Ishikawa (cell line): ENCODE data around the gene ABHD16A.

Experiments used
- FOXM1 ChIP-seq: IDR thresholded peaks from 2 replicates; pipeline ENCODE4 v1.6.1; 2012; ENCODE audit warnings: low read depth, borderline replicate concordance
- NFIC ChIP-seq: IDR thresholded peaks from 2 replicates; pipeline ENCODE4 v1.6.1; 2012
- RAD21 ChIP-seq: IDR thresholded peaks from 2 replicates; pipeline ENCODE4 v1.6.1; 2012; ENCODE audit warnings: low read depth
- TCF12 ChIP-seq: IDR thresholded peaks from 2 replicates; pipeline ENCODE4 v1.6.1; 2012; ENCODE audit warnings: low read depth
- TEAD4 ChIP-seq: IDR thresholded peaks from 2 replicates; pipeline ENCODE4 v1.6.1; 2012
- YY1 ChIP-seq: IDR thresholded peaks from 2 replicates; pipeline ENCODE4 v1.6.1; 2012; ENCODE audit warnings: low read depth
- ZBTB7A ChIP-seq: IDR thresholded peaks from 2 replicates; pipeline ENCODE4 v1.6.1; 2012; ENCODE audit warnings: low read depth
- TF ChIP-seq, protein P1 (sequence below): IDR thresholded peaks from 2 replicates; pipeline ENCODE4 v1.6.1; 2012; ENCODE audit warnings: low read depth, mild to moderate bottlenecking
- TF ChIP-seq, protein P2 (sequence below): IDR thresholded peaks from 2 replicates; pipeline ENCODE4 v1.6.1; 2012

DNA sequence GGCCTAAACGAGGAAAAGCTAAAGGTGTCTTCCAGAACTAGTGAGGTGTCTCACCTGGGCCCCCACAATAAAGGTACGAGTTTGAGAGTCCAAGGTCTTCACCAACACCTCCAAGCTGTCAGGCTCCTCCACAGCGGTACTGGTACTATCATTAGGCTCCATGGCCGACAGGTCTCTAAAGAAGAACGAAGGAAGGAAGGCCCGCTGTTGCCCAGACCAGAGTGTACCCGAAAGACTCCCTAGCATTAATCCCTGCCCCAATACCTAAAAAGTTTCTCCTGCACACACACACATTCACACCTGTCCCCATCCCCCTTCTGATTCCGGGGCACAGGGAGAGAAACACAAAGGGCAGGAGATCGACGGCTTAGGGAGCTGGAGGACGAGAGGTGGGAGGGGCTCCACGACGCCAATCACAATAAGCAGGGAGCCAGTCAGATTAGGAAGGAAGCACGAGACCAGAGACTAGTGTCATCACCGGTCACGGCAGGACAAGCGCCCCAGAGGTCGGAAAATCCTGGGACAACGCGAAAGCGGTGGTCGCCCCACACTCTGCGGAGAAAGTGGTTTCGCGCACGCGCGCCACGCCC lies 51.4 kb downstream of the ABHD16A start:
- TF ChIP-seq NFIC = no peak
- no peak for TF ChIP-seq YY1
- no peak for TF ChIP-seq RAD21
- TF ChIP-seq, protein P1, sequence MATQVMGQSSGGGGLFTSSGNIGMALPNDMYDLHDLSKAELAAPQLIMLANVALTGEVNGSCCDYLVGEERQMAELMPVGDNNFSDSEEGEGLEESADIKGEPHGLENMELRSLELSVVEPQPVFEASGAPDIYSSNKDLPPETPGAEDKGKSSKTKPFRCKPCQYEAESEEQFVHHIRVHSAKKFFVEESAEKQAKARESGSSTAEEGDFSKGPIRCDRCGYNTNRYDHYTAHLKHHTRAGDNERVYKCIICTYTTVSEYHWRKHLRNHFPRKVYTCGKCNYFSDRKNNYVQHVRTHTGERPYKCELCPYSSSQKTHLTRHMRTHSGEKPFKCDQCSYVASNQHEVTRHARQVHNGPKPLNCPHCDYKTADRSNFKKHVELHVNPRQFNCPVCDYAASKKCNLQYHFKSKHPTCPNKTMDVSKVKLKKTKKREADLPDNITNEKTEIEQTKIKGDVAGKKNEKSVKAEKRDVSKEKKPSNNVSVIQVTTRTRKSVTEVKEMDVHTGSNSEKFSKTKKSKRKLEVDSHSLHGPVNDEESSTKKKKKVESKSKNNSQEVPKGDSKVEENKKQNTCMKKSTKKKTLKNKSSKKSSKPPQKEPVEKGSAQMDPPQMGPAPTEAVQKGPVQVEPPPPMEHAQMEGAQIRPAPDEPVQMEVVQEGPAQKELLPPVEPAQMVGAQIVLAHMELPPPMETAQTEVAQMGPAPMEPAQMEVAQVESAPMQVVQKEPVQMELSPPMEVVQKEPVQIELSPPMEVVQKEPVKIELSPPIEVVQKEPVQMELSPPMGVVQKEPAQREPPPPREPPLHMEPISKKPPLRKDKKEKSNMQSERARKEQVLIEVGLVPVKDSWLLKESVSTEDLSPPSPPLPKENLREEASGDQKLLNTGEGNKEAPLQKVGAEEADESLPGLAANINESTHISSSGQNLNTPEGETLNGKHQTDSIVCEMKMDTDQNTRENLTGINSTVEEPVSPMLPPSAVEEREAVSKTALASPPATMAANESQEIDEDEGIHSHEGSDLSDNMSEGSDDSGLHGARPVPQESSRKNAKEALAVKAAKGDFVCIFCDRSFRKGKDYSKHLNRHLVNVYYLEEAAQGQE = no peak
- TF ChIP-seq ZBTB7A = no peak
- TF ChIP-seq TEAD4 = no peak
- no peak for TF ChIP-seq FOXM1
- TF ChIP-seq TCF12 = no peak
- TF ChIP-seq, protein P2, sequence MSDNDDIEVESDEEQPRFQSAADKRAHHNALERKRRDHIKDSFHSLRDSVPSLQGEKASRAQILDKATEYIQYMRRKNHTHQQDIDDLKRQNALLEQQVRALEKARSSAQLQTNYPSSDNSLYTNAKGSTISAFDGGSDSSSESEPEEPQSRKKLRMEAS = no peak
